GM04504 (cell line): ENCODE data around the gene MYO9B.

ENCODE experiments used
- DNase-seq: peaks from one replicate; pipeline ENCODE4 v3.0.0-alpha.2; 2012; ENCODE audit warnings: low read depth

The MYO9B gene

DNA sequence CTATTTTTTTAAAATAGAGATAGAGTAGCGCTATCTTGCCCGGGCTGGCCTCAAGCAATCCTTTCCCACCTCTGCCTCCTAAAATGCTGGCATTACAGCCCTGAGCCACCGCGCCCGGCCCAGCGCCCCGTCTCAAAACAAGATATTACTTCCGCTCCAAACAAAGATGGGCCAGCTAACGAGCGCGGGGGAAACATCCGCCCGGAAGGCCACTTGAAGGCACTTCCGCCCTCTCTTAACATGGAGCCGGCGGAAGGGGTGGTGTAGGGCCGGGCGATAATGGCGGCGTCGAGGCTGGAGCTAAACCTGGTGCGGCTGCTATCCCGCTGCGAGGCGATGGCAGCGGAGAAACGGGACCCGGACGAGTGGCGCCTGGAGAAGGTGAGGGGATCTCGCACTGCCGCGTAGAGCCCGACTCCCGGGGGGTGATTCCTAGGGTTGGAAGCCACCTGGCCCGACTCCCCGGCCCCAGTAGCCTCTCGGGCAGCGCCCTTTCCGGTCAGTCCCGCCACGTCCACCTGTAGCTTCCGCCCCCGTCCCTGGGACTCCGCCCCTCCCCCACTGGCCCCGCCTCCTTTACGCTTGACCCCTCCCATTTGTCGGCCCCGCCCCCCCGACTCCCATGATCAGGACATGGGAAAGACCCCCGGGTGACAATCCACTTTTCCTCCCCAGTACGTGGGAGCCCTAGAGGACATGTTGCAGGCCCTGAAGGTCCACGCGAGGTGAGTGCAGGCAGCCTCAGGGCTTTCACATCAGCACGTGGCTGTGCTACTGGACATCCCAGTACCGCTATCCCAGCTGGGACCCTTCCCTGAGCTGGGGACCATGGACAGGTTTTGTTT, 139.8 kb downstream of the MYO9B start, which contains the start of gene USE1:
TSS of gene USE1 (plus strand) at position 231 of the 845 bp plus-strand sequence. CDS start at position 280, 49 bp downstream.
- DNase-seq, result peak; percentile 83

DNA sequence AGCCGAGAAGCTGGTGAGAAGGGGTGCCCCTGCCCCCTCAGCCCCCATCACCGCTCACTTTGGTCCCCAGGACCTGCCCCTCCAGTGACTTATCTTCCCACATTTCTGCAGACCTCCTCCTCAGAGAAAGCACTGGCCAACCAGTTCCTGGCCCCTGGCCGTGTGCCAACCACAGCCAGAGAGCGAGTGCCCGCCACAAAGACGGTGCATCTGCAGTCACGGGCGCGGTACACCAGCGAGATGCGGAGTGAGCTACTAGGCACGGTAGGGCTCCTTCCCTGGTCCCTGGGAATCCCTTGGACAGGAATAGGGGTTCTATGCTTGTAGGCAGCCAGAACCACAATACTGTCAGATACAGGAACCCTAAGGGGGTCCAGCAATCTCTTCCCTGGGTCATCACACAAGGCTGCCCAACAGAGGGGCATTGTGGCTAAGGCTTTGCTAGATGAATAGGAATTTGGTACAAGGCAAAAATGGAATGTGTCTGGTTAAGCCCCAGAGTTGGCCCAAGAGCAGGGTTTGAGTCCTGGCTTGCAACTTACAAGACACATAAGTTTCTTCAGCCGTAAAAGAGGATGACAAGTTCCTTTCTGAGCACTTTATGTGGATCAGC, 140.6 kb downstream of the MYO9B start:
- no peak for DNase-seq

DNA sequence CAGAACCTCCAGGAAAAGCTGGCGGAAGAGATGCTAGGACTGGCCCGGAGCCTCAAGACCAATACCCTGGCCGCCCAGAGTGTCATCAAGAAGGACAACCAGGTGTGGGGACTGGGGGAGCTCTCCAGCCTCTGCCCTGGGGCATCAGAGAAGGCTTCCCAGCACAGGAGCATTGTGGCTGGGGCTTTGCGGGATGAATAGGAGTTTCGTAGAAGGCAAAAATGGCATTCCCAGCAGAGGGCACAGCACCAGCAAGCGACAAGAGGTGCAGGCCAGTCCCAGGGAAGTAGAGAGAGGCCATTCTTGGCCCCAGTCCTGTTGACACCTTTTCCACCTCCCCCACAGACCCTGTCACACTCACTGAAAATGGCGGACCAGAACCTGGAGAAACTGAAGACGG, 143.7 kb downstream of the MYO9B start:
- no peak for DNase-seq

DNA sequence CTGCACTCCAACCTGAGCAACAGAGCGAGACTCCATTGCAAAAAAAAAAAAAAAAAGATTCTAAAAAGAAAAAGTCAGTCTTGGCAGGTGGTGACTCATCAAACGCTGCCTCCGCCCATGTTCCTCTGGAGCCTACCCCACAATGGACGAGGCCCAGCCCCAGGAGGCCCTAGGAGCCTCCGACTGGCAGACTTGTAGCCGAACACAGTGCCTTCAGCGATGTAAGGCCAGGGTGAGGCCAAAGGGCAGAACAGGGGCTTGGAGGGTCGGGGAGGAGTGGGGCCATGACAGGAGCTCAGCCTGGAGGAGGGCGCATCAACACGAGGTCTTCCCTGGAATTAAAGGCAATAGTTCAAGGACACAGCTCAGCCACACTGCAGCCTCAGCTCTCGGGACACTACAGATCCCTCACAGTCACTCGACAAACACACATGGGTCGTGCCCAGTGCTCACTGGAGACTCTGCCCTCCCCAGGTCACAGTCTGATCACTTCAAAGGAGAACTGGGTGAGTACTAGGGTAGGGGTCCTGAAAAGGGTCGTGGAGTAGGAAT, 144.7 kb downstream of the MYO9B start:
- DNase-seq, result peak; percentile 36

DNA sequence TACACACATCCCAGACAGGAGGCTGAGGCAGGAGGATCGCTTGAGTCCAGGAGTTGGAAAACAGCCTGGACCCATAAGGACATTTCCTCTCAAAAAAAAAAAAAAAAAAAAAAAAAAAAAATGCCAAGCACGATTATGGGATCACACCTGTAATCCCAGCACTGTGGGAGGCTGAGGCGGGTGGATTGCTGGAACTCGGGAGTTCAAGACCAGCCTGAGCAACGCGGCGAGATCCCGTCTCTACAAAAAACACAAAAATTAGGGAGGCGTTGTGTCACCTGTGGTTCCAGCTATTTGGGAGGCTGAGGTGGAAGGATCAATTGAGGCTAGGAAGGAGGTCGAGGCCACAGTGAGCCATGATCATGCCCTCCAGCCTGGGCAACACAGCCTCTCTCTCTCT, 149.5 kb downstream of the MYO9B start:
- no peak for DNase-seq

DNA sequence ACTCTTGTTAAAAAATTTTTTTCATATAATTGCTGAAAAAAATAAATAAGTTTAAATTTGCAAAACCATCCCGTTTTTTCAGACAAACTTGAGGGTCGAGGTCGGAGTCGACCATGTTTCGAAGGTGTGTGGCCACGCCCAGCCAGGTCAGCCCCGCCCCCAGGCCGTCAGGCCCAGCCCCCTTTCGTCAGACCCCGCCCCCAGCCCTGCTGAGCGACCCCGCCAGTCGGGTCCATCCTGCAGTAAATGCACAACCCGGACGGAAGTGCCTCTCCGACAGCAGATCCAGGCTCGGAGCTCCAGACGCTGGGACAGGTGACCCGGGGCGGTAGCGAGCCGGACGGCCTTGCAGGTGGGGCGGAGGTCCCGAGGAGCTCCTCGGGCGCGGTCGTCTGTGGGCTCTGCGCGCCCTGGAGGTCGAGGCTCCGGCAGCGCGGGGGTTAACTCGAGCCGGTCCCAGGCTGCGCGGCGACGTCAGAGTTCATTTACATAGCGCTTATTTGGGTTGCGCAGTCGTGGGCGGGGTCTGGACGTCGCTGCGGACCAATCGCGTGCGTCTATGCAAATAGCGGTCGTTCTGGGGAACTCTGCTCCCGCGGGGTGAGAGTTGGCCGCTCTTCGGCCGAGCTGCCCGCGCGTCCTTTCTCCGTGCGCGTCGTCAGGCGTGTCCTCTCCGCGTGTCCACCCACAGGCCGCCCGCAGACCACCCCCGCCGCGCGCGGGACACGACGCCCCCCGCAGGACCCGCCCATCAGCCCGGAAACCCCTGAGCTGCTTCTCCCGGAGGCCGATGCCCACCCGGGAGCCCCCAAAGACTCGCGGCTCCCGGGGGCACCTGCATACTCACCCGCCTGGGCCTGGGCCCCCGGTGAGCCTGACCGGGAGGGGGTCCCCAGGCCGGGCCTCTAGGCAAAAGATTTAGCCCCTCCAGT, 150.7 kb downstream of the MYO9B start, which contains the start of gene OCEL1:
TSS of gene OCEL1 (plus strand) at position 225 of the 932 bp plus-strand sequence. CDS start at position 247, 22 bp downstream.
- DNase-seq, result peak; percentile 96

DNA sequence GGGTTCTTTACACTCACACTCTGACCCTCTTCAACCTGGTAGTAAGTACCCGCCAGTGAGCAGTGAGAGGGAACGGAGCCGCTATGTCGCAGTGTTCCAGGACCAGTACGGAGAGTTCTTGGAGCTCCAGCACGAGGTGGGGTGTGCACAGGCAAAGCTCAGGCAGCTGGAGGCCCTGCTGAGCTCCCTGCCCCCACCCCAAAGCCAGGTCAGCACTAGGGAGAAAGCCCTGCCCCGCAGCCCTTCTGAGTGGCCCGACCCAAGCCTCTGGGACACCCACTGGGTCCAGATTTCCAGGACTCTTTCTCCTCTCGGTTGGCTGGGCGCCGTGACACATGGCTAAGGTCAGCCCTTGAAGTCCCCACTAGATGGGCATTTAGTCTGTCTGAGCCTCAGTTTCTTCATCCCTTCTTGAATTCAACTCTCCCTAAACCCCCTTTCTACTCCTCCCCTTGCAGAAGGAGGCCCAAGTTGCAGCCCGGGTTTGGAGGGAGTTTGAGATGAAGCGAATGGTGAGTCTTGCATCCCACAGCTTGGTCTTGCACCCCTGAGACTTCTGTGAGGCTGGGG, 152.3 kb downstream of the MYO9B start:
- no peak for DNase-seq

DNA sequence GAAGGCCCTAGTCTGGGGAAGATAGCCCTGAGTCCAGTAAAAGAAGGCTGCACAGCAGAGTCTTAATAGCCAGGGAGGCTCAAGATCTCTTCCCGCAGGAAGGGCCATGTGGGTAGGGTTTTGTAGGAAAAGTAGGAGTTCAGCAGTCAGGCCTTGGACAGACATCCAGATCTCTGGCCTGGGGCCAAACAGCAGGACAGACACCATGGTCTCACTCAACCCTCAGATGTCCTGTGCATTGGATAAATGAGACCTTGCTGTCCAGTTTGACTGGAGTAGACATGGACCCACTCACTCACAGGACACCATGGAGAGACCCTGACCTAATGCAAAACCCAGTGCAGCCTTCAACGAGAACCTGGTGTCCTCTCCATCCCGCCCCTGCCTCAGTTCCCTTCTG, 154.3 kb downstream of the MYO9B start:
- DNase-seq, result no peak

DNA sequence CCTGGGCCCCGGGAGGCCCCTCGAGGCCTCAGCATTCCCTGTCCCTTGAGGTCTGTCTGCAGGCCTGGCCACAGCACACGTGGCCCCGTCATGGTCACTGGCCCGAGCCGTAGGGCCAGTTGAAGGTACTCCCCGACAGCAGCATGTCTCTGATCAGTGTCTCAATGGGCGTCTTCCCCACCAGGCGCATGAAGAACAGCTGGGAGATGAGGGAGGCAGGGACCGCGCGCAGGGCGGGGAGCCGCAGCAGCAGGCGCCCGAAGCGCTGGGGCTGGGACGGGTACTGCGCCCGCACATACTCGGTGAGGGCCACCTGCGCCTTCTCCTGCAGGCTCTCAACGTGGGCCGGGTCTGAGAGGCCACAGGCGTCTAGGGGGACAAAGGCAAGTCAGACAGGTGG, 156.7 kb downstream of the MYO9B start:
- DNase-seq, result no peak

DNA sequence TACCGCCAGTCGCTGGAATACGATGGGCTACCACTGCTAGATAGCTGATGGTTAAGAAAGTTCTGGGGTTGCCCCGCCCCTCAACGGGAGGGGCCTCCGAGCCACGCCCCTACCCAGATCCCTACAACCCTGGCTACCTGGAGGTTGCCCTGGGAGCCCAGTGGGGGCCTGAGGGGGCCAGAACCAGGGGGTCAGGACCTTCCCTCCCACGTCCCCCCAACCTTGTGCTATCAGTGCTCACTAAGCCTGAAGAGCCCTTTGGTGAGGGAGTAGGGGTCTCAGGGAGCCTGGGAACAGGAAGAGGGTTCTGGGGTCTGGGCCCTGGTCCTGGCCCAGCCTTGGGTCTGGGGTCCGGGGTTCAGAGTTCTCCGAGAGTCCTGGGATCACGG, 159.3 kb downstream of the MYO9B start:
- DNase-seq, result no peak

DNA sequence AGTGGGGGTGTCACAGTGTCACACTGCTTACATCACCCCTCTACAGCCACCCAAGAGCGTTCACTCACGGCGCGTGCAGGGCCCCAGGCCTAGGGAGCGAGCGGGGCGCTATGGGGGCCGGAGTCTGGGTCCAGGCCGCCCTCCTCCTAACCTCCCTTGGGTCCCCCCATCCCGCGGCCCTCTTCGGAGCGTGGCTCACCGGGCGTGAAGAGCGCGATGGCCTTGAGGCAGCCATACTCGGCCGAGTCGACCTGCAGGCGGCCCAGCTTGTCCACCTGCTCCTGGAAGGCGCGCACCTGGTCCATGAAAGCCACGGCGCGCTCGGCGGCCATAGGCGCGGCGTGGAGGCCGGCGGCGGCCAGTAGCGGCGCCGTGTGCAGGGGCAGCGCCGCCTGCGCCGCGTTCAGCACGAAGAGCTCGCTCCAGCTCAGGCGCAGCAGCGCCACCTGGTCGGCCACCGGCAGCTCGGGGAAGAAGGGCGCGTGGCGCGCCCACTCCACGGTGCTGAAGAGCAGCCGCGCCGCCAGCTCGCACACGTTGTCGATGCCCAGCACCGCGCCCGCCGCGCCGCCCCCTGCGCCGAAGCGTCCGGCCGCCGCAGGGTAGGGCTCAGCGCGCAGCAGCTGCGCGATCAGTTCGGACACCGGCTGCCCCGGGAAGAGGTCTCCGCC, 159.9 kb downstream of the MYO9B start:
- peak; percentile 38 for DNase-seq

DNA sequence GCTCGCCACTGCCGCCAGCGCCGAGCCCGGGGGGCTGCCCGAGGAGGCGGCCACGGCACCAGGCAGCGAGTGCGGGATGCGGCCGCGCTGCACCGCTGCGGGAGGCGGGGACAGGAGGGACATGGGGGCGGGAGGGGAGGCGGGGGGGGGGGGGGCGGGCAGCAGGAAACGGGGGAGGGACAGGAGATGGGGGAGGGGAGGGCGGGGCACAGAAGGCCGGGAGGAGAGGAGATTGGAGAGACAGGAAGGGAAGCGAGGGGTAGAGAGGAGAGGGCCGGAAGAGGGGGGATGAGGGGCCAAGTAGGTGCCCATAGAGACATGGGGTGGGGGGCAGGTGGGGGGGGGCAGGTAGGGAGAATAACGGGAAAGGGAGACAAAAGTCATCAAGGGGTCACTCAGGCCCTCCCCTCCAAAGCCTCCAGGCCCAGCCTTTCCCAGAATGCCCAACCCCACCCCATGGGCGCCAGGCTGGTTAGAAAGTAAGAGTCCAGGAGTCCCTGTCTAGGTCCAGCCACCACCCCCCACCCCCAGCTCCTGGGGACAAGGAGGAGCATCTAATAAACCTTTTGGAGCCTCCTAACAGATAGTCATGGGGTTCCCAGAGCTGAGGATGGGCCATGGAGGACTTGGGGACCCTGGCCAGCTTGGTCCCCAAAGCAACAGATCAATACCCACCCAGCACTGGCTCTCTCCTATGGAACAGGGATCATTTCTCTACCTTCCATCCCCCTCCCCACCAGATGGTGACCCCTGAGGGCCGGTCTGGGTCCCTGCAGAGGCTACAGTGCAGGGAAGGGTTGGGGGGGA, 160.6 kb downstream of the MYO9B start:
- DNase-seq, result no peak

DNA sequence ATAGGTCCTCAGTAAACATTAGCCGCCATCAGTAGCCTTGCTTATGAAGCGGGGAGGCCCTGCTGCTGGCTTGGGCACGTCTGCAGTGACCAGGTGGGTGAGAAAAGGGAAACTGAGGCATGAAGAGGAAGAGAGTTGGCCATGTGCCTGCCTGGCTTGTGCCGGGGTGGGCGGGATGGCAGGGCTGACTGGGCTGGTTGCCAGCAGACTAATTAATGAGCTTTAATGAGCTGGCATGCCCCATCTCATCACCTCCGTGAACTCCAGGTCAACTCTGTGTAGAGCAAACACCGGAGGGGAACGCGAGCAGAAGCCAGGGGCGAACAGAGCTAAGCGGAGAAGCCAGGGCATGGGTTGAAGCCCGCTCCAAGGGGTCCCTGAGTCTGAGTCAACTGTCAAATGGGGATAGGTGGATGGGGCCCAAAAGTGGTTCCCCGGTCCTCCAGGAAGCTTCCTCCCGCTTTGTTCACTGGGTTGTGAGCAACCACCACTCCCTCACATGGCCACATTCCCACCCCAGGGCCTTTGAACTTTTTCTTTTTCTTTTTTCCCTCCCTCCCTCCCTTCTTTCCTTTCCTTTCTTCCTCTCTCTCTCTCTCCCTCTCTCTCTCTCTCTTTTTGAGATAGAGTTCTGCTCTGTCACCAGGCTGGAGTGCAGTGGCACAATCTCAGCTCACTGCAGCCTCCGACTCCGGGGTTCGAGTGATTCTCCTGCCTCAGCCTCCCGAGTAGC, 161.4 kb downstream of the MYO9B start:
- DNase-seq, result no peak

DNA sequence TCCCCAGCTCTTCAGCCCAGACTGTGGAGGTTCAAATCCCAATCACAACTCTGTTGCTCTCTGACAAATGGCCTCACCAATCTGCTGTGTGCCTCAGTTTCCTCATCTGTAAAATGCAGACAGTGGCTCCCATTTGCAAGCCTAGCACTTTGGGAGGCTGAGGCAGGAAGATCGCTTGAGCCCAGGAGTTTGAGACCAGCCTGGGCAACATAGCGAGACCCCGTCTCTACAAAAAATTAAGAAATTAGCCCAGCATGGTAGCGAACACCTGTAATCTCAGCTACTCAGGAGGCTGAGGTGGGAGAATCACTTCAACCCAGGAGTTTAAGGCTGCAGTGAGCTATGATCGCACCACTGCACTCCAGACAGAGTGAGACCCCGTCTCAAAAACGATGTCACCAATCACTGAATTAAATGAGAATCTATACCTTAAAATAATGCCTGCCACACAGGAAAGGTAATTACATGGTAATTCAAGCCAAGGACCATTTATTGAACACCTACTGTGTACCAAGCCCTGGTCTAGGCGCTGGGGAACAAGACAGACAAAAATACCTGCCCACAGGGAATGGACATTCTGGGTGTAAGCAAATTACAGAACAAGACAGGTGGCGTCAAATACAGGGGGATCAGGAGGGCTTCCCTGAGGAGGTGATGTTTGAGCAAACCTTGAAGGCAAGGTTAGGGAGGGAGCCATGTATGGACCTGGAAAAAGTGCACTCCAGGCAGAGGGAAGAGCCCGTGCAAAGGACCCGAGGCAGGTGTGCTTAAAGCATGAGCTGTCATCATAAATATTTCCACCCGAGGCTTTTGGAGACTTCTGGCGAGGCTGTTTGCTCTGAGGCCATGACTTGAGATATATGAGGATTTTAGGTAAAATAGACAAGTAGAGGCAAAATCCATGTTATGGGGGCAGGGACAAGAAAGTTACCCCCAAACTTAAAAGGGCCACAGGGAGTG, 162.4 kb downstream of the MYO9B start:
- no peak for DNase-seq

DNA sequence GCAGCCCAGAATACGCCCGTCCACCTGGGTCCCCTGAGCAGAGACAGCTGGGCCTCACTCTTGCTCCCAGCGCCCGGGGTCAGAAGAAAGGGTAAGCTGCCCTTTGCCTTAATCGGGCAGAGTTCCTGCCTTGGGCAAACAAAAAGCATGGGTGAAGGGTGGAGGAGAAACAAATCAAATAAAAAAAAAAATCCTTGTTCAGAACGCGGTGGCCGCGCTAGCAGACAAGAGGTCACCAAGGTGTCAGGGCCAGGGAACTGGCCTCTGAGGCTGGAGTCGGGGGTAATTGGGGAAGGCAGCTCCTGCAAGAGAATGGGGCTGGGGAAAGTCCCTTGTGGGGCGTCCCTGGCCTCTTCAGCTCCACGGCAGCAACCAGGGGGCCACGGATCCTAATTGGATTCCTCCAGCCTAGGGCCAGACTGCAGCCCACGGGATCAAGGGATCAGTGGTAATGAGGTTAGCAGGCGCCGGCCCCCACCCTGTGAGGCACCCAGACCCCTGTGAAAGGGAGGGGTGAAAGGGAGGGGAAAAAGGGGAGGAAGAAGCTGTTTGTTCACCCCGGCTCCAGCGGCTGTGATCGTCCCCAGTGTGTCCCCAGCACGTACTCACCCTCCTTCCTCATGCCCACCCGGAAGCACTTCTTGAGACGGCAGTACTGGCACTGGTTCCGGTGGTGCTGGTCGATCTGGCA, 164.6 kb downstream of the MYO9B start:
- DNase-seq, result no peak

DNA sequence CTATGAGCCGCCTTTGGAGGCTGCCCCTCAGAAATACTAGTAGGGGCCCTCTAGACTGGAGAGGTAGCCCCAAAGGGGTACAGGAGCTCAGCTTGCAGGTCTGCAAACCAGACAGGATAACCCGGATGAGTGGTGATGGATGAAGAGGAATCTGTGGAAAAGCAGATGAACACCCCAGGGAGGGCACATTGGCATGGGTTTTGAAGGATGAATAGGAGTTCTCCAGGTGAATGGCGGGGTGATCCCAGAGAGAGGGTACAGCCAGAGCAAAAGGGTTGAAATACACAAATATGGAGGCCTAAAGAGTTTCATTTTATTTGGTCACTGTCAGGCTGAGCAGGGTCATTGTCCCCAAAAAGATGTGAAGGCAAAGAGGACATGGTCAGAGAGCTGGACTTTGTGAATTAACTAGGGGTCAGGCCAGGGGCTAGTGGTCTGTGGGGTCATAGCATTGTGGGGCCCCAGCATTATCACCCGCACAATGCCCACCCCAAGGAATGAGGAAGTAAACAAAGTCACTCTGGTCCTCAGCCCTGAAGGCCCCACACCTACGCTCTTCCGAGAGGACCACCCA, 165.3 kb downstream of the MYO9B start:
- no peak for DNase-seq

DNA sequence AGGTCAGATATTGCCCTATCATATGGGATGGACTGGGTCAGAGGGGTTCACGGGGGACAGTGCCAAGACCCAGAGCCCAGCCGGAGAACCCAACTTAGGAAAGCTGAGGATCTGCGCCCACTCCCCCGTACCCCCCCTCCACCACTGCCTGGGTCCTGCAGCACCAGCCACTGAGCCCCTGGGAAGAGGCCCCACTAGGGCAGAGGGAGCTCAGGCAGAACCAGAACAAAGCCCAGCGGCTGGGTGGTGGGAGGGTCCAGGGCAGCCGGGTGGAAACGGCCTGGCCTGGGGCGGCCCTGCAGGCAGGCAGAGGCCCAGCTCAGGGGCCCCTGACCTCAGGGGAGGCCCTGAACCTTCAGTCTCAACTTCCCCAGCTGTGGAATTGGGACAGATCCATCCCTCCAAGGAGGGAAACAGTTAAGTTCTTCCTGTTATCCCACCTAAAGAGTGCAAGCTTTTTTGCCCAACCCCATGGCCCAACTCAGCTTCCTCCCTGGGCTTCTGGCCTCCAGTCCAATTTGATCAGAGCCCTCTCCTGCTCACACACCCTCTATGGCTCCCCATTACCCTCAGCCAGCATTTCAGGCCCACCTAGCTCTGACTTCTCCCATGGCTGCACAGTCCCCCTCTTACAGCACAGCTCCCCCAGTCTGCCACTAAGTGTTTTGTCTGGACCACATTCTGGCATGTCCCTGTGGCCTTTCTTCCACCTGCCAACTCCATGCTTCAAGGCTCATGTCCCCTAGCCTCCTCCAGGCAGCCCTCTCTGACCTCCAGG, 167.0 kb downstream of the MYO9B start:
- DNase-seq, result no peak
